H1 (cell line): ENCODE measurements around the gene ASB1. TPM values are rescaled to one million over a fixed set of nuclear protein-coding genes. Genes with fewer than 3 reads are reported as not detected.

Source experiments
- KDM4A ChIP-seq: IDR thresholded peaks from one replicate; pipeline ENCODE4 v1.7.1; 2012; ENCODE audit warnings: low read depth, mild to moderate bottlenecking, moderate library complexity, low read length, inconsistent platforms; ENCODE audit not compliant: severe bottlenecking
- RFX5 ChIP-seq: IDR thresholded peaks from 2 replicates; pipeline ENCODE4 v1.6.1; 2011; ENCODE audit warnings: low read depth, low read length, improper control_type of control experiment, borderline replicate concordance
- polyA plus RNA-seq, 7 experiments: library from polyadenylated mRNA; depleted of rRNA in 3 of 7; stranded (reverse) in 5 of 7; unstranded in 2 of 7; fragments of >200 nt in 5 of 7; fragments of 200-250 nt in 2 of 7; gene quantifications; 1 replicate in 5 of 7; 2 replicates in 1 of 7; 4 replicates in 1 of 7; pipeline versions ENCODE4 v1.2.1 to v1.2.3, GENCODE V29; 2011 to 2013; ENCODE audit warnings: missing spikeins in 2 of 7, mixed read lengths in 2 of 7
- total RNA-seq: library from RNA; stranded (reverse); fragmentation: NEBNext Ultra II Directional; extraction: Animal tissue kit (Norgen Biotek cat#: 25700); gene quantifications from 2 replicates; pipeline ENCODE4 v1.2.1, GENCODE V29; 2021

ASB1 gene
- total and polyA plus RNA-seq, 2 of the 8 experiments (the other 6 are each of a cell fraction or from before 2014, with no cell fraction given): 24.1 to 36.0 TPM

DNA sequence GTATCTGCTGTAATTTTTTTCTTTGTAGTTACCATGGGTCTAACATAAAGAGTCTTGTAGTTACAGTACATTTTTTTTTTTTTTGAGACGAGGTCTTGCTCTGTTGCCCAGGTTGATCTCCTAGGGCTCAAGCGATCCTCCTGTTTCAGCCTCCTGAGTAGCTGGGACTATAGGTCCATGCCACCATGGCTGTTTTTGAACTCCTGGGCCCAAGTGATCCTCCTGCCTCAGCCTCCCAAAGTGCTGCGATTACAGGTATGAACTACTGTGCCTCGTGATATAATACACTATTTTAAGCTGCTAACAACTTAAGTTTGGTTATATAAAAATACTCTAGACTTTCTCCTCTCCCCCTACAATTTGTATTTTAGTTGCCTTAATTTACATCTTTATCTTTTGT, 46.3 kb downstream of the ASB1 start (continued):
- TF ChIP-seq KDM4A: no peak
- TF ChIP-seq RFX5: no peak
